Caco-2 (cell line): ENCODE results near the gene ODAD3. TPM values are rescaled to one million over a fixed set of nuclear protein-coding genes. Genes with fewer than 3 reads are reported as not detected.

Source experiments
- BruUV-seq: library from RNA; stranded (reverse); fragments of 400-500 nt; replicated peaks from 2 replicates; lab custom pipeline; 2021; lab: Mats Ljungman, UMichigan
- CTCF ChIA-PET: fragments of 300-600 bp; sonication (Branson Sonifier 250); formaldehyde crosslinking; loops from one replicate; lab custom pipeline; 2022; ENCODE audit warnings: antibody characterized with exemption; lab: Charles Lee
- POLR2A ChIA-PET: fragments of 300-600 bp; sonication (Branson Sonifier 250); formaldehyde crosslinking; loops from one replicate; lab custom pipeline; 2022; ENCODE audit warnings: antibody characterized with exemption; lab: Charles Lee
- DNase-seq, 2 experiments: peaks; one replicate each; pipeline versions ENCODE4 v3.0.0 to v3.0.0-alpha.2; 2020 to 2022
- H3K27me3 ChIP-seq: replicated peaks from 2 replicates; pipeline ENCODE4 v1.6.0; 2011; ENCODE audit warnings: low read length; ENCODE audit not compliant: control insufficient read depth, insufficient read depth
- H3K36me3 ChIP-seq: 2 replicates; pipeline ENCODE4 v1.5.1; 2011; ENCODE audit warnings: low read length; ENCODE audit not compliant: control insufficient read depth, insufficient read depth
- H3K4me1 ChIP-seq: fragments of 250-450 bp; sonication (Bioruptor Pico); 2 replicates; pipeline ENCODE4 v1.5.1; 2020; ENCODE audit warnings: mild to moderate bottlenecking
- H3K4me3 ChIP-seq: 2 replicates; pipeline ENCODE4 v1.5.1; 2011; ENCODE audit warnings: low read depth, mild to moderate bottlenecking, control low read depth, low read length
- H3K9me3 ChIP-seq: fragments of 250-450 bp; sonication (Bioruptor Pico); 2 replicates; pipeline ENCODE4 v1.5.1; 2020; ENCODE audit warnings: mild to moderate bottlenecking, moderate library complexity
- H3K27ac Mint-ChIP-seq: one replicate; pipeline ENCODE4 v1.8.0; 2022; ENCODE audit warnings: mixed read lengths; ENCODE audit not compliant: unreplicated experiment
- H3K27me3 Mint-ChIP-seq: one replicate; pipeline ENCODE4 v1.8.0; 2022; ENCODE audit warnings: mixed read lengths; ENCODE audit not compliant: insufficient read depth, unreplicated experiment
- H3K36me3 Mint-ChIP-seq: one replicate; pipeline ENCODE4 v1.8.0; 2022; ENCODE audit warnings: mild to moderate bottlenecking, mixed read lengths; ENCODE audit not compliant: insufficient read depth, unreplicated experiment
- H3K4me1 Mint-ChIP-seq: one replicate; pipeline ENCODE4 v1.8.0; 2022; ENCODE audit warnings: low read depth, mixed read lengths; ENCODE audit not compliant: unreplicated experiment
- H3K4me3 Mint-ChIP-seq: one replicate; pipeline ENCODE4 v1.8.0; 2022; ENCODE audit warnings: mild to moderate bottlenecking, moderate library complexity, mixed read lengths; ENCODE audit not compliant: unreplicated experiment
- H3K9me3 Mint-ChIP-seq: one replicate; pipeline ENCODE4 v1.8.0; 2022; ENCODE audit warnings: mixed read lengths; ENCODE audit not compliant: unreplicated experiment
- intact Hi-C: fragments of 100-400 bp; cut with micrococcal nuclease; formaldehyde crosslinking; loops from one replicate; pipeline ENCODE4 v1.10.0; 2022; ENCODE audit not compliant: unreplicated experiment
- total RNA-seq: library from RNA; stranded (reverse); gene quantifications from 2 replicates; pipeline ENCODE4 v1.2.3, GENCODE V29; 2022
- TF ChIP-seq, protein P1 (sequence below), 2 experiments: fragments of 200-600 bp in 1 of 2; IDR thresholded peaks; 1 replicate in 1 of 2; 2 replicates in 1 of 2; pipeline versions ENCODE4 v1.5.1 to v1.8.0; 2011 to 2022; ENCODE audit warnings: antibody characterized with exemption in 1 of 2, control low read depth in 1 of 2, inconsistent platforms in 1 of 2, low read depth in 1 of 2, low read length in 1 of 2, mild to moderate bottlenecking in 1 of 2, moderate library complexity in 1 of 2; ENCODE audit not compliant: insufficient read depth in 1 of 2, severe bottlenecking in 1 of 2, unreplicated experiment in 1 of 2

ODAD3 gene
- total RNA-seq, 1 experiment from 2014 or later, result not detected

- Histone ChIP-seq H3K4me3 (no peak overlapping the region), H3K27me3 (no peaks in the 10 kb centered on the region), H3K9me3 (no peaks in the 10 kb centered on the region), H3K36me3 (peaks cover 2% of the 10 kb centered on the region), H3K4me1 (no peaks in the 10 kb centered on the region)
- ChIA-PET CTCF (interaction anchor here (0.9 to 1.6 kb wide), 3 partner anchors 11 to 65 kb away, joined by 3 to 12 read pairs (median 3); partner anchors contain the start of gene ODAD3), POLR2A (interaction anchor here (0.9 kb wide), 1 partner anchor 65 kb away, joined by 4 read pairs; no protein-coding TSS in a partner anchor)
- intact Hi-C loops, result no loop called here
- TF ChIP-seq, protein P1, sequence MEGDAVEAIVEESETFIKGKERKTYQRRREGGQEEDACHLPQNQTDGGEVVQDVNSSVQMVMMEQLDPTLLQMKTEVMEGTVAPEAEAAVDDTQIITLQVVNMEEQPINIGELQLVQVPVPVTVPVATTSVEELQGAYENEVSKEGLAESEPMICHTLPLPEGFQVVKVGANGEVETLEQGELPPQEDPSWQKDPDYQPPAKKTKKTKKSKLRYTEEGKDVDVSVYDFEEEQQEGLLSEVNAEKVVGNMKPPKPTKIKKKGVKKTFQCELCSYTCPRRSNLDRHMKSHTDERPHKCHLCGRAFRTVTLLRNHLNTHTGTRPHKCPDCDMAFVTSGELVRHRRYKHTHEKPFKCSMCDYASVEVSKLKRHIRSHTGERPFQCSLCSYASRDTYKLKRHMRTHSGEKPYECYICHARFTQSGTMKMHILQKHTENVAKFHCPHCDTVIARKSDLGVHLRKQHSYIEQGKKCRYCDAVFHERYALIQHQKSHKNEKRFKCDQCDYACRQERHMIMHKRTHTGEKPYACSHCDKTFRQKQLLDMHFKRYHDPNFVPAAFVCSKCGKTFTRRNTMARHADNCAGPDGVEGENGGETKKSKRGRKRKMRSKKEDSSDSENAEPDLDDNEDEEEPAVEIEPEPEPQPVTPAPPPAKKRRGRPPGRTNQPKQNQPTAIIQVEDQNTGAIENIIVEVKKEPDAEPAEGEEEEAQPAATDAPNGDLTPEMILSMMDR (IDR thresholded peaks at IDR 0.05; ENCODE audit: insufficient read depth in 1 of 2, low read depth in 1 of 2, low read length in 1 of 2, severe bottlenecking in 1 of 2, unreplicated experiment in 1 of 2), result no peak
- DNase-seq, result no peak
- H3K9me3 Mint-ChIP-seq, result no peaks in the 10 kb centered on the region
- no peaks in the 10 kb centered on the region for H3K27me3 Mint-ChIP-seq
- no peak overlapping the region for H3K4me3 Mint-ChIP-seq
- BruUV-seq, result no TSS peak
- H3K27ac Mint-ChIP-seq, result no peak overlapping the region
- H3K4me1 Mint-ChIP-seq, result no peaks in the 10 kb centered on the region
- H3K36me3 Mint-ChIP-seq, result peaks cover 60% of the 10 kb centered on the region
Measured at GRCh38 chr19:11446271-11446651, 11.3 kb upstream of the ODAD3 start.

GRCh38 chr19:11445141-11445540, 10.2 kb upstream of the ODAD3 start:
- no peaks in the 10 kb centered on the region for H3K27me3 ChIP-seq
- no peak overlapping the region for H3K4me3 Mint-ChIP-seq
- no peaks in the 10 kb centered on the region for H3K4me1 Mint-ChIP-seq
- CTCF ChIA-PET, result interaction anchor here (0.6 to 1.6 kb wide), 4 partner anchors 10 to 151 kb away, joined by 3 to 12 read pairs (median 3); partner anchors contain the start of gene ODAD3
- DNase-seq, result no peak
- POLR2A ChIA-PET, result no interaction called here
- BruUV-seq, result no TSS peak
- TF ChIP-seq, protein P1 (IDR thresholded peaks at IDR 0.05; ENCODE audit: insufficient read depth in 1 of 2, low read depth in 1 of 2, low read length in 1 of 2, severe bottlenecking in 1 of 2, unreplicated experiment in 1 of 2), result no peak
- intact Hi-C loops, result no loop called here
- no peak overlapping the region for H3K27ac Mint-ChIP-seq
- H3K4me3 ChIP-seq, result no peak overlapping the region
- no peaks in the 10 kb centered on the region for H3K4me1 ChIP-seq
- no peaks in the 10 kb centered on the region for H3K9me3 Mint-ChIP-seq
- peaks cover 2% of the 10 kb centered on the region for H3K36me3 ChIP-seq
- no peaks in the 10 kb centered on the region for H3K27me3 Mint-ChIP-seq
- no peaks in the 10 kb centered on the region for H3K9me3 ChIP-seq
- peaks cover 66% of the 10 kb centered on the region for H3K36me3 Mint-ChIP-seq

DNA sequence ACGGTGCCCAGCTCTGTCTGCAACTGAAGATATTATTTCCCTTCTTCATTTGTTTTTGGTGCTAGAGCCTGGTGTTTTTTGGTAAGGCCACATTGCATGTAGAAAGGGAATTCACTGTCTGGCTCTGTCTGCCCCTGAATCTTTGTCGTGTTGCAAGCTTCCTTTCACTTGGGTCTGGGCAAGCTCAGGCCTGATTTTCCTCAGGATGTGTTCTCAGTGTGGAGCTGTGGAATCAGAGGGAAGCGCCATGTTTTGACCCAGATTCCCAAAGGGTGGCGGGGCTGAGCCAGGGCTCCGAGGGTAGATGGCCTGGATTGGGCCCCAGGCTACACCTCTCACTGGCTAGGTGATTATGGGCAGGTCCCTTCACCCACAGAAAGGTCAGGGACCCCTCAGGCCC, 9.1 kb upstream of the ODAD3 start:
- Mint-ChIP-seq H3K27ac (no peak overlapping the region), H3K36me3 (peaks cover 59% of the 10 kb centered on the region), H3K4me3 (no peak overlapping the region), H3K27me3 (no peaks in the 10 kb centered on the region), H3K9me3 (no peaks in the 10 kb centered on the region), H3K4me1 (no peaks in the 10 kb centered on the region)
- ChIA-PET POLR2A (no interaction called here), CTCF (interaction anchor here (0.6 to 1.0 kb wide), 2 partner anchors 63 to 153 kb away, joined by 4 to 5 read pairs; no protein-coding TSS in a partner anchor)
- peaks cover 2% of the 10 kb centered on the region for H3K36me3 ChIP-seq
- H3K27me3 ChIP-seq, result no peaks in the 10 kb centered on the region
- TF ChIP-seq, protein P1 (IDR thresholded peaks at IDR 0.05; ENCODE audit: insufficient read depth in 1 of 2, low read depth in 1 of 2, low read length in 1 of 2, severe bottlenecking in 1 of 2, unreplicated experiment in 1 of 2), result no peak
- intact Hi-C loops, result no loop called here
- DNase-seq, result no peak
- no peak overlapping the region for H3K4me3 ChIP-seq
- no TSS peak for BruUV-seq
- no peaks in the 10 kb centered on the region for H3K4me1 ChIP-seq
- H3K9me3 ChIP-seq, result no peaks in the 10 kb centered on the region
